ENCODE results near the gene TUBB3. TPM values are rescaled to one million over a fixed set of nuclear protein-coding genes. Genes with fewer than 3 reads are reported as not detected.

The TUBB3 gene
- total and polyA plus RNA-seq, 2 donors = 16.1 to 28.0 TPM

- Histone ChIP-seq H3K4me1 (ENCODE audit: insufficient read depth) (no peaks in the 10 kb centered on the region), H3K27ac (ENCODE audit: low read depth) (no peak overlapping the region), H3K4me3 (ENCODE audit: low read depth, low read length) (no peak overlapping the region), H3K36me3 (ENCODE audit: insufficient read depth) (peaks cover 4% of the 10 kb centered on the region)
- WGBS = 86% methylated on average over 15 of the region's 15 CpGs
- no peak for DNase-seq (ENCODE audit: extremely low spot score)
Measured at GRCh38 chr16:89983536-89983935, 60.4 kb downstream of the TUBB3 start.

- Histone ChIP-seq H3K36me3 (ENCODE audit: insufficient read depth) (peaks cover 6% of the 10 kb centered on the region), H3K27ac (ENCODE audit: low read depth) (no peak overlapping the region), H3K4me3 (ENCODE audit: low read depth, low read length) (no peak overlapping the region), H3K4me1 (ENCODE audit: insufficient read depth) (no peaks in the 10 kb centered on the region)
- 92% methylated on average over 7 of the region's 7 CpGs for WGBS
- DNase-seq (ENCODE audit: extremely low spot score) = no peak
Measured at GRCh38 chr16:89984216-89984615, 61.1 kb downstream of the TUBB3 start.

GRCh38 chr16:89985219-89985618, 62.1 kb downstream of the TUBB3 start:
- no peak overlapping the region for H3K4me3 ChIP-seq (ENCODE audit: low read depth, low read length)
- WGBS = 97% methylated on average over 10 of the region's 10 CpGs
- H3K27ac ChIP-seq (ENCODE audit: low read depth) = no peak overlapping the region
- DNase-seq (ENCODE audit: extremely low spot score) = no peak
- H3K4me1 ChIP-seq (ENCODE audit: insufficient read depth) = no peaks in the 10 kb centered on the region
- peaks cover 6% of the 10 kb centered on the region for H3K36me3 ChIP-seq (ENCODE audit: insufficient read depth)

Other genes starting within 250 kb of the TUBB3 start
- gene CDK10, start 236.7 kb upstream of the TUBB3 start, total RNA-seq = 31.9 TPM
- gene CDK10, start 236.7 kb upstream of the TUBB3 start, polyA plus RNA-seq = 58.5 TPM
- 5.2 TPM for gene SPATA2L, start 221.6 kb upstream of the TUBB3 start, total RNA-seq
- gene SPATA2L, start 221.6 kb upstream of the TUBB3 start, polyA plus RNA-seq = 10.8 TPM
- 5.7 TPM for gene VPS9D1, start 202.4 kb upstream of the TUBB3 start, total RNA-seq
- 11.0 TPM for gene VPS9D1, start 202.4 kb upstream of the TUBB3 start, polyA plus RNA-seq
- gene ZNF276, start 201.8 kb upstream of the TUBB3 start, total RNA-seq = 17.9 TPM
- gene ZNF276, start 201.8 kb upstream of the TUBB3 start, polyA plus RNA-seq = 19.6 TPM
- 9.6 TPM for gene FANCA, start 106.7 kb upstream of the TUBB3 start, total RNA-seq
- gene FANCA, start 106.7 kb upstream of the TUBB3 start, polyA plus RNA-seq = 1.7 TPM
- gene SPIRE2, start 94.9 kb upstream of the TUBB3 start, total RNA-seq = 5.4 TPM
- gene SPIRE2, start 94.9 kb upstream of the TUBB3 start, polyA plus RNA-seq = 6.4 TPM
- gene TCF25, start 49.8 kb upstream of the TUBB3 start, total RNA-seq = 107 TPM
- gene TCF25, start 49.8 kb upstream of the TUBB3 start, polyA plus RNA-seq = 128 TPM
- gene MC1R, start 4.5 kb upstream of the TUBB3 start, total RNA-seq = 3.8 TPM
- 7.0 TPM for gene MC1R, start 4.5 kb upstream of the TUBB3 start, polyA plus RNA-seq
- gene DEF8, start 25.4 kb downstream of the TUBB3 start, total RNA-seq = 27.5 TPM
- gene DEF8, start 25.4 kb downstream of the TUBB3 start, polyA plus RNA-seq = 84.4 TPM
- 0.26 TPM for gene DBNDD1, start 96.1 kb downstream of the TUBB3 start, total RNA-seq
- gene DBNDD1, start 96.1 kb downstream of the TUBB3 start, polyA plus RNA-seq = 1.4 TPM
- gene PRDM7, start 154.0 kb downstream of the TUBB3 start, total RNA-seq = not detected
- not detected for gene PRDM7, start 154.0 kb downstream of the TUBB3 start, polyA plus RNA-seq

All from urinary bladder (tissue), 4 donors.